ENCODE data around the gene FBXL17. TPM values are rescaled to one million over a fixed set of nuclear protein-coding genes. Genes with fewer than 3 reads are reported as not detected.

Gene FBXL17
- total RNA-seq, 2 experiments from 2014 or later, result 6.6 to 9.4 TPM

- POLR2A ChIA-PET, result no interaction called here
- H3K36me3 Mint-ChIP-seq (ENCODE audit: low read depth), result no peaks in the 10 kb centered on the region
- no peaks in the 10 kb centered on the region for H3K9me3 Mint-ChIP-seq (ENCODE audit: insufficient read depth)
- H3K4me3 Mint-ChIP-seq, result no peak overlapping the region
- CTCF ChIA-PET, result no interaction called here
- DNase-seq (no peak), ATAC-seq (no peak)
- no peak overlapping the region for H3K27ac Mint-ChIP-seq
- H3K4me1 Mint-ChIP-seq (ENCODE audit: low read depth), result no peaks in the 10 kb centered on the region
- no peaks in the 10 kb centered on the region for H3K27me3 Mint-ChIP-seq (ENCODE audit: low read depth)
Measured at GRCh38 chr5:107968998-107969397, 412.9 kb downstream of the FBXL17 start.

GRCh38 chr5:107968406-107968843, 413.5 kb downstream of the FBXL17 start:
- Mint-ChIP-seq H3K27ac (no peak overlapping the region), H3K27me3 (ENCODE audit: low read depth) (no peaks in the 10 kb centered on the region), H3K4me3 (no peak overlapping the region), H3K36me3 (ENCODE audit: low read depth) (no peaks in the 10 kb centered on the region), H3K4me1 (ENCODE audit: low read depth) (no peaks in the 10 kb centered on the region), H3K9me3 (ENCODE audit: insufficient read depth) (no peaks in the 10 kb centered on the region)
- DNase-seq (no peak), ATAC-seq (no peak)
- POLR2A ChIA-PET, result interaction anchor here (0.6 kb wide), 1 partner anchor 23 kb away, joined by 3 read pairs; no protein-coding TSS in a partner anchor
- CTCF ChIA-PET, result interaction anchor here (0.6 kb wide), 1 partner anchor 672 kb away, joined by 3 read pairs; no protein-coding TSS in a partner anchor

GRCh38 chr5:107966201-107966600, 415.7 kb downstream of the FBXL17 start:
- Mint-ChIP-seq H3K27me3 (ENCODE audit: low read depth) (no peaks in the 10 kb centered on the region), H3K36me3 (ENCODE audit: low read depth) (no peaks in the 10 kb centered on the region), H3K4me3 (no peak overlapping the region), H3K27ac (no peak overlapping the region), H3K4me1 (ENCODE audit: low read depth) (no peaks in the 10 kb centered on the region), H3K9me3 (ENCODE audit: insufficient read depth) (no peaks in the 10 kb centered on the region)
- no peak for DNase-seq
- POLR2A ChIA-PET, result no interaction called here
- no peak for ATAC-seq
- CTCF ChIA-PET, result no interaction called here

- H3K27me3 Mint-ChIP-seq (ENCODE audit: low read depth), result no peaks in the 10 kb centered on the region
- H3K4me3 Mint-ChIP-seq, result no peak overlapping the region
- no peak for DNase-seq
- no peaks in the 10 kb centered on the region for H3K9me3 Mint-ChIP-seq (ENCODE audit: insufficient read depth)
- H3K27ac Mint-ChIP-seq, result no peak overlapping the region
- CTCF ChIA-PET, result interaction anchor here (0.8 kb wide), 1 partner anchor 13 kb away, joined by 3 read pairs; no protein-coding TSS in a partner anchor
- no peak for ATAC-seq
- peaks cover 4% of the 10 kb centered on the region for H3K4me1 Mint-ChIP-seq (ENCODE audit: low read depth)
- H3K36me3 Mint-ChIP-seq (ENCODE audit: low read depth), result no peaks in the 10 kb centered on the region
- POLR2A ChIA-PET, result no interaction called here
Measured at GRCh38 chr5:107964722-107965121, 417.2 kb downstream of the FBXL17 start.

- Mint-ChIP-seq H3K27ac (no peak overlapping the region), H3K36me3 (ENCODE audit: low read depth) (no peaks in the 10 kb centered on the region), H3K4me1 (ENCODE audit: low read depth) (peaks cover 6% of the 10 kb centered on the region), H3K27me3 (ENCODE audit: low read depth) (no peaks in the 10 kb centered on the region), H3K4me3 (no peak overlapping the region), H3K9me3 (ENCODE audit: insufficient read depth) (no peaks in the 10 kb centered on the region)
- DNase-seq (no peak), ATAC-seq (no peak)
- ChIA-PET POLR2A (no interaction called here), CTCF (no interaction called here)
Measured at GRCh38 chr5:107959573-107960279, 422.2 kb downstream of the FBXL17 start.

- Mint-ChIP-seq H3K9me3 (ENCODE audit: insufficient read depth) (no peaks in the 10 kb centered on the region), H3K27me3 (ENCODE audit: low read depth) (no peaks in the 10 kb centered on the region), H3K4me1 (ENCODE audit: low read depth) (peaks cover 6% of the 10 kb centered on the region), H3K36me3 (ENCODE audit: low read depth) (no peaks in the 10 kb centered on the region), H3K4me3 (no peak overlapping the region), H3K27ac (no peak overlapping the region)
- CTCF ChIA-PET, result no interaction called here
- no peak for DNase-seq
- POLR2A ChIA-PET, result no interaction called here
- peak; percentile 49 for ATAC-seq
Measured at GRCh38 chr5:107958861-107959260, 423.0 kb downstream of the FBXL17 start.

GRCh38 chr5:107958432-107958831, 423.5 kb downstream of the FBXL17 start:
- Mint-ChIP-seq H3K27ac (no peak overlapping the region), H3K4me3 (no peak overlapping the region)
- CTCF ChIA-PET, result no interaction called here

GRCh38 chr5:107957051-107957450, 424.8 kb downstream of the FBXL17 start:
- DNase-seq (no peak), ATAC-seq (no peak)
- no peaks in the 10 kb centered on the region for H3K9me3 Mint-ChIP-seq (ENCODE audit: insufficient read depth)
- POLR2A ChIA-PET, result no interaction called here
- H3K4me1 Mint-ChIP-seq (ENCODE audit: low read depth), result peaks cover 6% of the 10 kb centered on the region
- no peak overlapping the region for H3K27ac Mint-ChIP-seq
- peaks cover 6% of the 10 kb centered on the region for H3K36me3 Mint-ChIP-seq (ENCODE audit: low read depth)
- CTCF ChIA-PET, result no interaction called here
- no peaks in the 10 kb centered on the region for H3K27me3 Mint-ChIP-seq (ENCODE audit: low read depth)
- H3K4me3 Mint-ChIP-seq, result no peak overlapping the region

More at GRCh38 chr5:107958432-107958831, 423.5 kb downstream of the FBXL17 start:
- no peak for DNase-seq
- peaks cover 6% of the 10 kb centered on the region for H3K4me1 Mint-ChIP-seq (ENCODE audit: low read depth)
- H3K27me3 Mint-ChIP-seq (ENCODE audit: low read depth), result no peaks in the 10 kb centered on the region
- peaks cover 3% of the 10 kb centered on the region for H3K36me3 Mint-ChIP-seq (ENCODE audit: low read depth)
- POLR2A ChIA-PET, result no interaction called here
- ATAC-seq, result no peak
- H3K9me3 Mint-ChIP-seq (ENCODE audit: insufficient read depth), result no peaks in the 10 kb centered on the region

GRCh38 chr5:107955321-107955720, 426.6 kb downstream of the FBXL17 start:
- ATAC-seq, result no peak
- ChIA-PET CTCF (no interaction called here), POLR2A (no interaction called here)
- H3K36me3 Mint-ChIP-seq (ENCODE audit: low read depth), result peaks cover 7% of the 10 kb centered on the region
- no peaks in the 10 kb centered on the region for H3K27me3 Mint-ChIP-seq (ENCODE audit: low read depth)
- no peak overlapping the region for H3K4me3 Mint-ChIP-seq
- no peak for DNase-seq
- H3K4me1 Mint-ChIP-seq (ENCODE audit: low read depth), result peaks cover 10% of the 10 kb centered on the region
- no peak overlapping the region for H3K27ac Mint-ChIP-seq
- H3K9me3 Mint-ChIP-seq (ENCODE audit: insufficient read depth), result no peaks in the 10 kb centered on the region

GRCh38 chr5:107954254-107954653, 427.6 kb downstream of the FBXL17 start:
- Mint-ChIP-seq H3K4me1 (ENCODE audit: low read depth) (peaks cover 18% of the 10 kb centered on the region), H3K4me3 (no peak overlapping the region), H3K27me3 (ENCODE audit: low read depth) (no peaks in the 10 kb centered on the region), H3K27ac (no peak overlapping the region), H3K36me3 (ENCODE audit: low read depth) (peaks cover 7% of the 10 kb centered on the region), H3K9me3 (ENCODE audit: insufficient read depth) (no peaks in the 10 kb centered on the region)
- CTCF ChIA-PET, result no interaction called here
- ATAC-seq (no peak), DNase-seq (no peak)
- POLR2A ChIA-PET, result no interaction called here

- Mint-ChIP-seq H3K9me3 (ENCODE audit: insufficient read depth) (no peaks in the 10 kb centered on the region), H3K27me3 (ENCODE audit: low read depth) (no peaks in the 10 kb centered on the region), H3K36me3 (ENCODE audit: low read depth) (peaks cover 7% of the 10 kb centered on the region), H3K4me3 (no peak overlapping the region), H3K27ac (no peak overlapping the region), H3K4me1 (ENCODE audit: low read depth) (peaks cover 26% of the 10 kb centered on the region)
- ChIA-PET CTCF (interaction anchor here (1.0 kb wide), 1 partner anchor 12 kb away, joined by 3 read pairs; no protein-coding TSS in a partner anchor), POLR2A (no interaction called here)
- DNase-seq, result no peak
- no peak for ATAC-seq
Measured at GRCh38 chr5:107952450-107952849, 429.4 kb downstream of the FBXL17 start.

- ChIA-PET POLR2A (no interaction called here), CTCF (interaction anchor here (1.0 kb wide), 1 partner anchor 13 kb away, joined by 3 read pairs; no protein-coding TSS in a partner anchor)
- ATAC-seq (no peak), DNase-seq (no peak)
- no peak overlapping the region for H3K4me3 Mint-ChIP-seq
- no peaks in the 10 kb centered on the region for H3K9me3 Mint-ChIP-seq (ENCODE audit: insufficient read depth)
- H3K4me1 Mint-ChIP-seq (ENCODE audit: low read depth), result peaks cover 24% of the 10 kb centered on the region
- H3K27me3 Mint-ChIP-seq (ENCODE audit: low read depth), result no peaks in the 10 kb centered on the region
- H3K27ac Mint-ChIP-seq, result peak overlapping the region; percentile 55
- H3K36me3 Mint-ChIP-seq (ENCODE audit: low read depth), result peaks cover 7% of the 10 kb centered on the region
Measured at GRCh38 chr5:107951309-107951708, 430.6 kb downstream of the FBXL17 start.

- Mint-ChIP-seq H3K27me3 (ENCODE audit: low read depth) (no peaks in the 10 kb centered on the region), H3K4me1 (ENCODE audit: low read depth) (peaks cover 24% of the 10 kb centered on the region), H3K4me3 (no peak overlapping the region), H3K9me3 (ENCODE audit: insufficient read depth) (no peaks in the 10 kb centered on the region), H3K27ac (no peak overlapping the region), H3K36me3 (ENCODE audit: low read depth) (peaks cover 7% of the 10 kb centered on the region)
- ATAC-seq (no peak), DNase-seq (no peak)
- CTCF ChIA-PET, result no interaction called here
- POLR2A ChIA-PET, result no interaction called here
Measured at GRCh38 chr5:107950776-107951175, 431.1 kb downstream of the FBXL17 start.
